Measurements from ENCODE around the gene BNIP3.

Gene BNIP3

GRCh38 chr10:131978851-131979250 is 2.9 kb downstream of the BNIP3 start:
- in situ Hi-C loops (cut with MboI; ENCODE audit: low sequenced_read_pairs): no loop called here

GRCh38 chr10:131978366-131978765 is 3.4 kb downstream of the BNIP3 start:
- in situ Hi-C loops (cut with MboI; ENCODE audit: low sequenced_read_pairs): no loop called here

GRCh38 chr10:131977323-131978096 is 4.2 kb downstream of the BNIP3 start:
- in situ Hi-C loops (cut with MboI; ENCODE audit: low sequenced_read_pairs): no loop called here

GRCh38 chr10:131975796-131976195 is 5.9 kb downstream of the BNIP3 start:
- in situ Hi-C loops (cut with MboI; ENCODE audit: low sequenced_read_pairs): no loop called here

GRCh38 chr10:131975003-131975402 is 6.7 kb downstream of the BNIP3 start:
- in situ Hi-C loops (cut with MboI; ENCODE audit: low sequenced_read_pairs): no loop called here

GRCh38 chr10:131974034-131974817 is 7.5 kb downstream of the BNIP3 start:
- in situ Hi-C loops (cut with MboI; ENCODE audit: low sequenced_read_pairs): no loop called here

GRCh38 chr10:131973160-131973951 is 8.4 kb downstream of the BNIP3 start:
- in situ Hi-C loops (cut with MboI; ENCODE audit: low sequenced_read_pairs): no loop called here

GRCh38 chr10:131972474-131973071 is 9.2 kb downstream of the BNIP3 start:
- in situ Hi-C loops (cut with MboI; ENCODE audit: low sequenced_read_pairs): no loop called here

- in situ Hi-C loops (cut with MboI; ENCODE audit: low sequenced_read_pairs): no loop called here
These were observed 10.1 kb downstream of the BNIP3 start for GRCh38 chr10:131971591-131971990.

GRCh38 chr10:131970946-131971345 is 10.8 kb downstream of the BNIP3 start:
- in situ Hi-C loops (cut with MboI; ENCODE audit: low sequenced_read_pairs): no loop called here

GRCh38 chr10:131968949-131969348 is 12.8 kb downstream of the BNIP3 start:
- in situ Hi-C loops (cut with MboI; ENCODE audit: low sequenced_read_pairs): no loop called here

GRCh38 chr10:131964298-131964697 is 17.4 kb downstream of the BNIP3 start:
- in situ Hi-C loops (cut with MboI; ENCODE audit: low sequenced_read_pairs): no loop called here

- in situ Hi-C loops (cut with MboI; ENCODE audit: low sequenced_read_pairs): no loop called here
These were observed 17.9 kb downstream of the BNIP3 start for GRCh38 chr10:131963811-131964210.

- in situ Hi-C loops (cut with MboI; ENCODE audit: low sequenced_read_pairs): no loop called here
These were observed 18.4 kb downstream of the BNIP3 start for GRCh38 chr10:131963350-131963749.

- in situ Hi-C loops (cut with MboI; ENCODE audit: low sequenced_read_pairs): no loop called here
These were observed 19.7 kb downstream of the BNIP3 start for GRCh38 chr10:131961777-131962662.

- in situ Hi-C loops (cut with MboI; ENCODE audit: low sequenced_read_pairs): no loop called here
These were observed 20.5 kb downstream of the BNIP3 start for GRCh38 chr10:131961047-131961776.

GRCh38 chr10:131960631-131961046 is 21.1 kb downstream of the BNIP3 start:
- in situ Hi-C loops (cut with MboI; ENCODE audit: low sequenced_read_pairs): no loop called here

- in situ Hi-C loops (cut with MboI; ENCODE audit: low sequenced_read_pairs): no loop called here
These were observed 21.9 kb downstream of the BNIP3 start for GRCh38 chr10:131959841-131960240.

GRCh38 chr10:131955591-131956340 is 26.0 kb downstream of the BNIP3 start:
- in situ Hi-C loops (cut with MboI; ENCODE audit: low sequenced_read_pairs): no loop called here
